DMS53 treated with DMSO at 0.1 percent for 48 hours (cell line): Measurements from ENCODE around the gene MAML3.

Source experiments
- DNase-seq: peaks from one replicate; lab custom pipeline; 2025; ENCODE audit not compliant: unreplicated experiment; lab: John Stamatoyannopoulos, UW

The MAML3 gene

GRCh38 chr4:139880841-139881240 lies 273.1 kb downstream of the MAML3 start:
- no peak for DNase-seq

GRCh38 chr4:139878050-139878449 lies 275.9 kb downstream of the MAML3 start:
- no peak for DNase-seq

DNA sequence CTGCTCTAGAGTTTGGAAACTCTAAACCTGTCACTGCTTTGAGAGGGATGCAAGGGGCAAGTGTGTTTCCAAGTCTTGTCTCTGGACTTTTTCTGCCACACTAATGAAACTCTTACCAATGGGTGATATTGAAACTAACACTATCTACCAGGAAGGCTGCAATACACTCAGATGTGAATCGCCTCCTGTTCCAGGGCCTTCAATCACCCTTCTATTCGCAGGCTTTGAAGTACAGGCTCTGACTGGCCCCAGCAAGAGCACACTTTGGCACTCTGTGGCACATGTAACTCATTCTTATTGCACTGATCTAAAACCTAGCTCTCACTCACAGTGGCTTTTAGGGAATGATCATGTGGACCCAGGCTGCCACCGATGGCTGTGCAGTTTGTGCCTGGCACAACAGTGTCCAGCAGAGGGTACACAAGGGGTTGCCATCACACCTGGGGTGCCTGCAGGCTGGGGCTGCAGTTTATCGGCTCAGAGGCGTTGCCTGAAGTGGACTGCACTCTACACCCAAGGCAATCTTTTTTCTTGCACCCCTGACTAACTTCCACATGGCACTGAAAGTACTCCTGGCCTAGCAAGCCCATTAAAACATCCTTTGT lies 277.5 kb downstream of the MAML3 start:
- DNase-seq: no peak

DNA sequence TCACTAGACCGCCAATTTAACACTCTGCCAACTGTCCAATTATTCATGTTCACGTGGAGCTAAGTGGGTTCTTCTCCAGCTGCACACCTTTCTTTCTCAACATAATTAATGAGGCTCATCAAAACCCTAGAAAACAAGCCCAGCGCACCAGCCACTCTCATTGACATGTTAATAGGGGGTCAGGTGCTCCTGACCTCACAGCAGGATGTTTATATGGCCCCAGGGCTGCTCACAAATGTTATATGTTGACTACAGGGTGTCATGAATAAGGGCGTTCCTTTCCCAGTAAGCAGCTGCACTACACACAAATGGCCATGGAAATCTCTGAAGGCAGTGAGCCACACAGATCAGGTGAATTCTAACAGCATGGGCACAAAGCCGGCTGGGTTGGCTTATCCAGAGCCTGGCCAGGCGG lies 278.6 kb downstream of the MAML3 start:
- no peak for DNase-seq

- DNase-seq: no peak
Observed at GRCh38 chr4:139873111-139873860, 280.7 kb downstream of the MAML3 start.

DNA sequence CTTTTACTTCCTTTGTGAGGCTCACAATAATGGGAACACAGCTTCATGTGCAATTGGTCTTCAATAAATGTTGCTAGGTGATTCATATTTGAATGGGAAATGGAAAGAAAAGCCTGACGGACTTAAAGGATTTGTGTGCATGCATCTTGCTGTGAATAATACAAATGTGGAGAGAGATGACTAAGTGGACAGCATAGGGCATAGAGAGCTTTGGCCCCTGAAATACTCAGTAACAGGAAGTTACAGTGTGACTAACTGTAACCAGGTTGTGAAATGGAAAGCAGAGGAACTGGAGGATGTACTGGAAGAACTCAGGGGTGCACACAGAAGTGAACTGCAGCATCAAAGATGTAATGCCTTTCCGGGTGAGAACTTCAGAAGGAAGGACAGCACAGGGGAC lies 281.7 kb downstream of the MAML3 start:
- no peak for DNase-seq

DNA sequence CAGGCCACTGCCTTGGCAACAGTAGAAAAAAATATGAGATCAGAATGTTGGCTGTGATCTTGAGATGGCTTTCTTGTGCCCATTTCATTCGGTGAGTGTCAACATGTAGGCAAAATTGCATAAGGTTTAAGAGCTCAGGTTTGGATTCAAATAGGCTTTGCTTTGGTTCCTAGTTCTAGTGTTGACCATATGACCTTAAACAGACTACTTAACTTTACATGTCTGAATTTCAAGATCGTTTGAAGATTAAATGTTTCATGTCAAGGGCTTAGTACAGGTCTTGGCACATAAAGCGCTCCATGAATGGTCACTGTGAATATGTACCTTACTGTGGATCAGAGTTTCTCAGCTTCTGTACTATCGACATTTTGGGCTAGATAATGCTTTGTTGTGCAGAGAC lies 284.2 kb downstream of the MAML3 start:
- no peak for DNase-seq

DNA sequence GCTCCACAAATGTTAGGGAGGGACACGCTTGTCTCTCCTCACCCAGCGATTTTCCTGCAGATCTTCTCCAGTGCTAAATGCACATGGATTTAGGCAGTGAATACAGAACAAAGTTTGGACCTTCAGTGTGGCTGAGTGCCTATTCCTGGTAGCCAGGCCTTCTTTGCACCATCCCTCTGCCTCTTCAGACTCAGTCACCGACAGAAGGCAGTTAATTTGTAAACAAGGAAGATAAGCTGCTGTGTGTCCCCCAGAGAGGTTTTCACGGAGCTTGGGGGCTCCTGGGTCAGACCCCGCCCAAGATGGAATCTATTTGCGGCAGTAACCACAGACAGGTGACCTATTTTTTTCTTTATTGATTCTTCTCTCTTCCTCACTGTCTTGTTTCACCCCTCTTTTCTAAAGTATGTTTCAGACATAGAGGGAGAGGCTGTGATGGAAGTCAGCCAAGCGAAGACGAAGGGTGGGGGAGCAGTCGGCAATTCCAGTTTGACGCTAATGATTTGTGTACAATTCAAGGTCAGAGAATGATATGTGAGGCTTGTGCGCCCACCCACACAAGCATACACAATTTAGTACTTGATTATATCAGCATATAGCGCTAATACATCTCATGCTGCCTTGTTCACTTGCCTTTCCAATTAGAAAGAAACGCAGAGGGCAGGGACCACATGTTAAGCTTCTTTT lies 287.6 kb downstream of the MAML3 start:
- no peak for DNase-seq

- DNase-seq: no peak
Observed at GRCh38 chr4:139865537-139865936, 288.4 kb downstream of the MAML3 start.

- no peak for DNase-seq
Observed at GRCh38 chr4:139863531-139863930, 290.5 kb downstream of the MAML3 start.

DNA sequence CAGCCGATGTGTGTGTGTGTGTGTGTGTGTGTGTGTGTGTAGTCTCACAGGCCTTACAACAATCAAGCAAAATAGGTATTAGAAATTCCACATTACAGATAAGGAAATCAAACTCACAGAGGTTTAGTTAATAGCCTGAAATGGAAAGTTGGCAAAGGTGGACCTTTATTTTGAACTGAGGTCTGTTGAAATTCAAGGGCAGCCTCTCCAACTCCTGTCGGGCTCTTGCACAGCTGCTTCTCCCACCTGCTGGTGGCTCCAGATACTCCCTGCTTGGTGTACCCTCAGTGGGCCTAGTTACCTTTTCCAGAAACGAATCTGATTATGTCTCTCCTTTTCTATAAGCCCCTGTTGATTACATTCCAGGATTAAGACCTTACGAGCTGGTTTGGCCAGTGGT lies 292.5 kb downstream of the MAML3 start:
- DNase-seq: no peak

- DNase-seq: no peak
Observed at GRCh38 chr4:139860435-139861024, 293.5 kb downstream of the MAML3 start.

DNA sequence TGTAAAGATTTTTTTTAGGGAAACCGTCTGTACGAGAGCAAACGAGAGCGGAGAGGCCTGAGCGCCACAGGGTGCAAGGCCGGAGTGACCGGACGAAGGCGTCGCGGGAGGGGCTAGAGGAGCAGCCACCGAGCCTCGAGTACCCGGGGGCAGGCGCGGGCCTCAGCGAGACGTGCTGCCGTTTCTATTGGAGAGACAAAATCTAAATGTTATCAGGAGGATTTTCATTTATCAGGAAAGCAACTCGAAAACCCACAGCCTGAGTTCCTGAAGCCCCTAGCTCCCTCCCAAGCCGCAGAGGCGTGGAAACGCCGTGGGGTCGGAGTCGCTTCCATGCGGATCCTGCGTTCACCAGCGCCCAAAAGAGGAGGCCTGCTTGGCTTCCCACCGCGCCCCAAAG lies 294.1 kb downstream of the MAML3 start:
- DNase-seq: no peak

DNA sequence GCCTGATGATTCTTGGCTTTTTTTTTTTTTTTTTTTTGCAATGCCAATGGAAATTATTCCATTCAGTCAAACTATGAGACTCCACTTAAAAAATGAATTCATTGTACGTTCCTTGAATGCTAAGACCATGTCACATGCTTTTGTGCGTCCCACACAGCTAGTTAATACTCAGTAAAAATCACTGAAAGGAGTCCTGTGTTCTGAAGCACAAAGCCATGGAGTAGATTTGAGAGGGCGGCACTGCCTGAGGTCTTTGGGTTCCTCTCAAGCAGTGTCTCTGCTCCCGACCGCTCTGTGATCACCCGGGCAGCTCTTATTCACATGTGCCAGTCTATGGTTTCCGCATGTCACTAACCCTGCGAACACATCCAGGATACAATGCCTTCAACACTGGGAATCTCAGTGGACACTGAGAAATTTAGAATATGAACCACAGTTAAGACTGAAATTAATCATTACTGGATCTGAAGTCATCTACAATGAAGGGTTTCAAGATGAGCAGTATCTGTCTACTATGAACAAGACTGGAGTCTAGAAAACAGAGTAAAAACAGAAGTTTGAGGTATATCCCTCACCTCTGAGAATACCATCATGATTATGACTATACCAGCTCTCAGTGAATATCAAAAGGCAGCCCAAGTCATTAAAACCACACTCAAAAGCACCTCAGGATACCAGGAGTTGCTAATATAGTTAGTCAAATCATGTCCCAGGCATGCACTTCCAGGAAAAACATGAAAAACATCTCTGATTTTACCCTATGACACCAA lies 295.4 kb downstream of the MAML3 start:
- no peak for DNase-seq

GRCh38 chr4:139857977-139858376 lies 296.0 kb downstream of the MAML3 start:
- no peak for DNase-seq

DNA sequence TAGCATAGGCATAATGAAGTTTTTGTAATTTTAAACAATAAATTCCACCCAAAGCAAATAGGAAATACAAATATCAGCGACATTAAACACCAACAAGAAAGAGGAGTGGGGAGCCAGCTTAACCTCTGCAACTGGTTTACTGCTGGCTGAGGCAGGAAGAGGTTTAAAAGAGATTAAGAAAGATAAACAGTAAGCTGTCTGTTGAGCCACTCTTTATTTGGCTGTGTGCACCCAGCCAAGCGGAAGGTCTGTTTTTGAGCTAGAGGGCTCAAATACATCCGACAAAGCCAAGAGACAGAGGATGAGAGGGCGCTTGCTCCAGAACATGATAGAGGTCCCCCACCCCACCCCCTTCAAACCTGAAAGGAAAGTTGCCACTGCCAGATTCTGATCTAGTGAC lies 297.0 kb downstream of the MAML3 start:
- DNase-seq: peak; percentile 48

- no peak for DNase-seq
Observed at GRCh38 chr4:139854668-139855403, 299.1 kb downstream of the MAML3 start.

DNA sequence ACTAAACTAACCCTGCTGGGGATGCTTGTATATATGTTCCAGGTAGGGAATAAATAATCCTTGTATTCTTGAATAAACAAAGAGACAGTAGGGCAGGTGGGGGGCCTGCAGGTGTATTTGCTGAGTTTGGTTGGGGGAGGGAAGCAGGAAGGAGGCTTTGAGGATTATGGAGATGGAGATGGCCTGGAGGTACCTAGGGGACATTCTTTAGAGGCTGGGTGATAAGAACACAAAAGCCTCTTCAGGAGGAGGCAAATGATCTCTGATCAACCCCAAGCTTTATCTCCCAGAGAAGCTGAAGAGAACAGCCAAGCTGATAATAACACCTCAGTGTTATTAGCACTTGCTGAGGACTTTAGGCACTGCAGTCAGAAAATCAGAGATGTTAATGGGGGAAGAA lies 300.7 kb downstream of the MAML3 start:
- DNase-seq: no peak

DNA sequence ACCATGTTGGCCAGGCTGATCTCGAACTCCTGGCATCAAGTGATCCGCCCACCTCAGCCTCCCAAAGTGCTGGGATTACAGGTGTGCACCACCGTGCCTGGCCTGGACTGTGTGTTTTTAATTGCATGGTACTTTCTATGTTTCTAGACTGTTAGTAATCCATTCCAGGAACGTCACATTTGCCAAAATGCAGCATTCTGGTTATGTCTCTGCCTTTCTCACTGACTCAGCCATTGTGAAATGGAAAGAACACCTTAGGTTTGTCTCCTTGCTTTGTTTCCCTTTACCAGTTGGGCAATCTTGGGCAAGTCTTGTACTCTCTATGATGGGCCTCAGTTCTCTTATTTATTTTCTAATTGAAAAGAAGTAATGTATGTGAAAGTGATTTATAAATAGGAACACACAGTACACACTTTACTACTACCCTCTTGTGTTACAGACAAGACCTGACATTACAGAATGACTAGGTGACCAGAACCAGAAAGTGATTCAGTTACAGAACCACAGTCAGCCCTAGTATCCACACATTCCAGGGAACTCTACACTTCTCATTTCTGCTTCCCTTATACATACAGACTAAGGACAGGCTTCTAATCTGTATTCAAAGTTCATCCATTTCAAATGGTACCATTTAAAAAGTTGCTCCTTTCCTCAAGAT lies 301.2 kb downstream of the MAML3 start:
- DNase-seq: no peak

- DNase-seq: no peak
Observed at GRCh38 chr4:139851639-139852038, 302.3 kb downstream of the MAML3 start.
